Naive thymus-derived CD8-positive, alpha-beta T cell (primary cell): ENCODE results near the gene ZCCHC24. TPM values are rescaled to one million over a fixed set of nuclear protein-coding genes. Genes with fewer than 3 reads are reported as not detected.
"Not testable (repeated sequence)": the region's sequence is repeated elsewhere in the genome, so short reads cannot be mapped to it uniquely, and the experiment has no call there.

Source experiments
- ATAC-seq, 2 donors: fragments of 150-1000 bp; cut with Tn5 transposase in 1 of 2; sonication (Bioruptor Pico), chemical (Tn5 transposase) in 1 of 2; 1 replicate in 1 of 2; 2 replicates in 1 of 2; pipeline ENCODE4 v1.10.0; 2021; ENCODE audit warnings: mild to moderate bottlenecking in 2 of 2, moderate library complexity in 2 of 2
- POLR2A ChIA-PET: fragments of 350-600 bp; sonication (Branson Sonifier 250); formaldehyde crosslinking; loops from one replicate; lab custom pipeline; 2021; ENCODE audit warnings: antibody characterized with exemption; lab: Charles Lee
- DNase-seq, 10 donors: peaks; one replicate each; pipeline versions ENCODE4 v3.0.0 to v3.0.0-alpha.2; 2020 to 2022
- H3K27ac Mint-ChIP-seq, 10 donors: one replicate each; pipeline ENCODE4 v1.8.0; 2020 to 2022; ENCODE audit warnings: mild to moderate bottlenecking in 10 of 10, mixed read lengths in 10 of 10, moderate library complexity in 4 of 10, inconsistent platforms in 1 of 10
- H3K27me3 Mint-ChIP-seq, 5 donors: one replicate each; pipeline ENCODE4 v1.8.0; 2021 to 2022; ENCODE audit warnings: mixed read lengths in 5 of 5
- H3K36me3 Mint-ChIP-seq, 3 donors: one replicate each; pipeline ENCODE4 v1.8.0; 2020 to 2022; ENCODE audit warnings: mixed read lengths in 3 of 3, mild to moderate bottlenecking in 2 of 3, inconsistent platforms in 1 of 3
- H3K4me1 Mint-ChIP-seq, 4 donors: one replicate each; pipeline ENCODE4 v1.8.0; 2021 to 2022; ENCODE audit warnings: mixed read lengths in 4 of 4
- H3K4me3 Mint-ChIP-seq, 10 donors: one replicate each; pipeline ENCODE4 v1.8.0; 2020 to 2022; ENCODE audit warnings: mild to moderate bottlenecking in 10 of 10, mixed read lengths in 10 of 10, moderate library complexity in 6 of 10, inconsistent platforms in 1 of 10
- H3K9me3 Mint-ChIP-seq, 9 donors: one replicate each; pipeline ENCODE4 v1.8.0; 2020 to 2022; ENCODE audit warnings: mixed read lengths in 9 of 9, mild to moderate bottlenecking in 3 of 9, inconsistent platforms in 1 of 9, moderate library complexity in 1 of 9
- polyA plus RNA-seq, 3 donors: library from polyadenylated mRNA; unstranded; fragments of 300-500 nt; fragmentation: Illumina TruSeq; gene quantifications; one replicate each; pipeline ENCODE4 v1.2.3, GENCODE V29; 2021
- total RNA-seq, 8 experiments: library from RNA in 2 of 8; stranded (reverse) in 2 of 8; gene quantifications; one replicate each; pipeline ENCODE4 v1.2.3 and lab custom pipeline; 2021 to 2026

ZCCHC24 gene
- total and polyA plus RNA-seq, 5 experiments from 2014 or later = 0.12 to 1.7 (median 0.65) TPM

DNA sequence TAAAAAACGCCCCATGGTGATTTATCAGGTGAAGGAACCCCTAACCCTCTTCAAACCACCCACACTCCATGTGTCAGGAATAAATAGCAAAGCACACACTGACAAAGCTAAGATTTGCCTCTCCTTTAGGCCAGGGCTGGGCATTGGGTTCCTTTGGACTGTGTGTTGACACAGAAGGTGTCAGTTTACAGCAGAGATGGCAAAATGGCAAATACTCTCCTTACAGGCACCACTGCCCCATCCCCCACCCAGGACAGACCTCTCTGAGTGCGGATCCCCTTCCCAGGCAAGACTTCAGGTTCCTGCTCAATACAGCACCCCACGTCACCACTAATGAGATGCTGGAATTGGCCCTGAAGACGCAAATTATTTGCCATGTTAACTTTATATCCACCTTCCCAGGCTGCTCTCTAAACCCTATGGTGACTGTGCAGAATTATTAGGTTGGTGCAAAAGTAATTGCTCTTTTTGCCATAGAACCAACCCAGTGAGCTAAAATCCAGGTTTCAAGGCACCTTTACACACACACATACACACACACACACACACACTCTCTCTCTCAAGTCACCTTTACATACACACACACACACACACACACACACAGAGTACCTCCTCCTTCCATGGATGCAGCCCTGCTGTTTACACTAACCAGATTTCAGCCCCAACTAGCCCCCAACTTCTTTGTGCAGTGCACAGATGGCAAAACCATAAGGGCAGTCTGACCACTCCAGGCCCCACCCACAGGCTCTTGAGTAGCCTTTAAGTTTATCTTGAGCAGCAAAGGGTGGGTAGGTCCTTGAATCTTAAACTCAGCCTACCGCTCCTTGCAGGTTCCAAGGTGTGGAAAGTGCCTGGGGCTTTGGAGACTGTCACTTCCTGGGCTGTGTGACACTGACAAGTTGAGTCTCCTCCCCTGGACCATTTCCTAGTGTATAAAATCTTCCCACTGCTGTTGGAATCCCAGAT is 4.0 kb upstream of the ZCCHC24 start:
- Mint-ChIP-seq H3K4me1 (peaks cover 12 to 16% (median 13%) of the 10 kb centered on the region in 4 donors), H3K9me3 (no peaks in the 10 kb centered on the region), H3K36me3 (no peaks in the 10 kb centered on the region), H3K4me3 (peak overlapping the region in 1 of 10 donors; percentile 12), H3K27me3 (no peaks in the 10 kb centered on the region), H3K27ac (peak overlapping the region in 2 of 10 donors; percentile 37 to 66)
- no peak for DNase-seq
- POLR2A ChIA-PET = no interaction called here
- ATAC-seq = no peak

GRCh38 chr10:79448732-79449049 is 3.3 kb upstream of the ZCCHC24 start:
- Mint-ChIP-seq H3K9me3 (no peaks in the 10 kb centered on the region), H3K4me1 (peaks cover 19 to 24% (median 21%) of the 10 kb centered on the region in 4 donors), H3K4me3 (no peak overlapping the region), H3K27ac (no peak overlapping the region), H3K36me3 (no peaks in the 10 kb centered on the region), H3K27me3 (no peaks in the 10 kb centered on the region)
- DNase-seq = no peak
- ATAC-seq = no peak
- POLR2A ChIA-PET = no interaction called here

GRCh38 chr10:79447911-79448731 is 2.7 kb upstream of the ZCCHC24 start:
- no peaks in the 10 kb centered on the region for H3K27me3 Mint-ChIP-seq
- DNase-seq (no peak), ATAC-seq (no peak)
- no peaks in the 10 kb centered on the region for H3K36me3 Mint-ChIP-seq
- H3K27ac Mint-ChIP-seq = peak overlapping the region in 1 of 10 donors; percentile 11
- H3K4me1 Mint-ChIP-seq = peaks cover 24 to 29% (median 25%) of the 10 kb centered on the region in 4 donors
- peak overlapping the region in 6 of 10 donors; percentile 1 to 75 (median 23) for H3K4me3 Mint-ChIP-seq
- no peaks in the 10 kb centered on the region for H3K9me3 Mint-ChIP-seq
- POLR2A ChIA-PET = no interaction called here

DNA sequence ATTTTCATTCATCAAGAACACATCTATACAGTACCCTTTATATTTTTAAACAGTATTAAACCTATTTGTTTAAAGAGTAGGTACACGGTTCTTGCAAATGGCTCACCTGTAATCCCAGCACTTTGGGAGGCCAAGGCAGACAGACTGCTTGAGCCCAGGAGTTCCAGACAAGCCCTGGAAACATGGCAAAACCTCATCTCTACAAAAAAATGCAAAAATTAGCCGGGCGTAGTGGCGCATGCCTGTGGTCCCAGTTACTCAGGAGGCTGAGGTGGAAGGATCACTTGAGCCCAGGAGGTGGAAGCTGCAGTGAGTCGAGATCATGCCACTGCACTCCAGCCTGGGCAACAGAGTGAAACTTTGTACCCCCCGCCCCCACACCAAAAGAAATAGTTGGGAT is 1.8 kb upstream of the ZCCHC24 start:
- ATAC-seq, H3K9me3 Mint-ChIP-seq, H3K36me3 Mint-ChIP-seq, POLR2A ChIA-PET, H3K27me3 Mint-ChIP-seq, DNase-seq: not testable (repeated sequence)
- H3K27ac Mint-ChIP-seq = peak overlapping the region in 6 of 10 donors; percentile 6 to 78 (median 40)
- peak overlapping the region; percentile 61 to 93 (median 77) for H3K4me3 Mint-ChIP-seq
- H3K4me1 Mint-ChIP-seq = peaks cover 25 to 31% (median 28%) of the 10 kb centered on the region in 4 donors

DNA sequence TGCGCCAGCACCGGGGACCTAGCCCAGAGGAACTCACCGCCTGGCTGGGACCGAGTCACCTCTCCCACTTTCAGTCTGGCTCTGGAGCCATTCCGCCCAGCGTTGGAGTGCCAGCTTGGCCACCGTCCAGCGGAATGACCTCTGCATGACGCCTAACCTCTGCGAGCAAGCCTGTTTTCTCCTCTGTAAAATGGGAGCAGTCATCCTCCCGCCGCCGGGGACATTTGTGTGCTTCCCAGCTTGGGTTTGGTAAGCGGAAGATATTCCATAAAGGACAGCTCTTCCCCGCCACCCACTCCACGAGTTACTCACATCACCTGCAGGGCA is 1.3 kb upstream of the ZCCHC24 start:
- Mint-ChIP-seq H3K4me1 (peaks cover 25 to 31% (median 28%) of the 10 kb centered on the region in 4 donors), H3K27me3 (no peaks in the 10 kb centered on the region), H3K9me3 (no peaks in the 10 kb centered on the region), H3K36me3 (no peaks in the 10 kb centered on the region), H3K27ac (peak overlapping the region in 6 of 10 donors; percentile 6 to 78 (median 46)), H3K4me3 (peak overlapping the region; percentile 61 to 93 (median 77))
- ATAC-seq = no peak
- no peak for DNase-seq
- POLR2A ChIA-PET = no interaction called here

GRCh38 chr10:79445977-79446757 is 743 bp upstream of the ZCCHC24 start:
- peak overlapping the region; percentile 77 to 94 (median 88) for H3K4me3 Mint-ChIP-seq

GRCh38 chr10:79444199-79445119 is 965 bp downstream of the ZCCHC24 start:
- ATAC-seq (peak; percentile 13), DNase-seq (peak in 9 of 10 donors; percentile 21 to 47 (median 43))
- POLR2A ChIA-PET = interaction anchor here (0.6 to 2.5 kb wide), 4 partner anchors 11 to 1022 kb away, joined by 3 to 7 read pairs (median 4); no protein-coding TSS in a partner anchor
- H3K27ac Mint-ChIP-seq = peak overlapping the region in 9 of 10 donors; percentile 9 to 90 (median 82)
- H3K4me1 Mint-ChIP-seq = peaks cover 25 to 31% (median 28%) of the 10 kb centered on the region in 4 donors
- peaks cover 0 to 2% (median 0%) of the 10 kb centered on the region in 5 donors for H3K27me3 Mint-ChIP-seq
- H3K9me3 Mint-ChIP-seq = no peaks in the 10 kb centered on the region
- no peaks in the 10 kb centered on the region for H3K36me3 Mint-ChIP-seq
- H3K4me3 Mint-ChIP-seq = peak overlapping the region; percentile 77 to 96 (median 89)

More at GRCh38 chr10:79445977-79446757, 743 bp upstream of the ZCCHC24 start:
- H3K9me3 Mint-ChIP-seq = no peaks in the 10 kb centered on the region
- DNase-seq = peak in 9 of 10 donors; percentile 17 to 68 (median 24)
- peaks cover 25 to 31% (median 28%) of the 10 kb centered on the region in 4 donors for H3K4me1 Mint-ChIP-seq
- no peaks in the 10 kb centered on the region for H3K36me3 Mint-ChIP-seq
- H3K27me3 Mint-ChIP-seq = no peaks in the 10 kb centered on the region
- POLR2A ChIA-PET = interaction anchor here (0.6 to 2.5 kb wide), 3 partner anchors 98 to 757 kb away, joined by 3 to 7 read pairs (median 5); no protein-coding TSS in a partner anchor
- ATAC-seq = peak; percentile 4
- peak overlapping the region; percentile 0 to 96 (median 80) for H3K27ac Mint-ChIP-seq

GRCh38 chr10:79443338-79444198 is 1.9 kb downstream of the ZCCHC24 start:
- POLR2A ChIA-PET = interaction anchor here (0.6 to 2.5 kb wide), 4 partner anchors 10 to 95 kb away, joined by 3 to 7 read pairs (median 3); no protein-coding TSS in a partner anchor
- DNase-seq (no peak), ATAC-seq (no peak)
- H3K4me1 Mint-ChIP-seq = peaks cover 25 to 31% (median 28%) of the 10 kb centered on the region in 4 donors
- H3K9me3 Mint-ChIP-seq = no peaks in the 10 kb centered on the region
- peak overlapping the region in 8 of 10 donors; percentile 43 to 90 (median 76) for H3K27ac Mint-ChIP-seq
- no peaks in the 10 kb centered on the region for H3K36me3 Mint-ChIP-seq
- peaks cover 0 to 3% (median 0%) of the 10 kb centered on the region in 5 donors for H3K27me3 Mint-ChIP-seq
- peak overlapping the region; percentile 77 to 96 (median 89) for H3K4me3 Mint-ChIP-seq

DNA sequence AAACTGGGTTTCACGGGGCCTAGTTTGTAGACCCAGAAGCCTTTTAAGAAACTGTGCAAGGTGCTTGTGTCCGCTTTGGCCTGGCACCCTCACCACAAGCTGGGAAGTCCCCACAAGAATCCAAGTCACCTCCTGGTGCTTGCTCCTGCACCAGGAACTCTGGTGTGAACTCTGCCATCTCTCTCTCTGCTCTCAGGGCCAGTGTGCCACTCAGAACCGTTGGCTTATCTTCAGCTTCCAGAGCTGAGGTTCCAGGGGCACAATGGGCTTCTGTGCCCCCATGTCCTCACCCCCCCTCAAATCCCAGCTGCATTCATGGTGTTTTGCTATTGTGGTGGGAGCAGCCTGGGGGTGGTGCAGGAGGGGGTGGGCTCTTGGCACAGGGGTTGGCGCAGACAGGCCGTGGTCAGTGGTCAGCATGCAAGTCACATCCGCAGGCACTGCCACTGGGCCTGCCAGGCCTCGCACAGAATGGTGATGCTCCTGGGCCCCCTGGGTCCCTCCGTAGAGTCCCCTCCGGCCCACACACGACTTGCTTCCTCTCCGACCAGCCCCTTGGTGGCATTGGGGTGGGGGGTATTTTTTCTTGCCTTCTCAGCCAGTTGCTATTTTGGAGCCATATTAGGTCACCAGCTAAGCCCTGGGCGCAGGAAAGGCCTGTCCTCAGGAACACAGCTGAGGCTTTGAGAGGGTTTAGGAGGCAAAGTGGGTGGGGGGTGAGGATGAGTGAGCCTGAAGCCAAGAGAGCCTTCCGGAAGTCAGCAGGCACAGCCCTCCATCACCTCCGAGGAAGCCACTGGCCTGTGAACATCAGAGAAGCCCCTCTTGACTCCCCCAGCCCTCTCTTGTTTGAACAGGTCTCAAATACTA is 3.0 kb downstream of the ZCCHC24 start:
- no peak overlapping the region for H3K27ac Mint-ChIP-seq
- no peaks in the 10 kb centered on the region for H3K36me3 Mint-ChIP-seq
- H3K4me3 Mint-ChIP-seq = no peak overlapping the region
- H3K27me3 Mint-ChIP-seq = peaks cover 0 to 7% (median 4%) of the 10 kb centered on the region in 5 donors
- H3K4me1 Mint-ChIP-seq = peaks cover 21 to 31% (median 27%) of the 10 kb centered on the region in 4 donors
- no peaks in the 10 kb centered on the region for H3K9me3 Mint-ChIP-seq
- DNase-seq = no peak
- ATAC-seq = no peak
- POLR2A ChIA-PET = no interaction called here

DNA sequence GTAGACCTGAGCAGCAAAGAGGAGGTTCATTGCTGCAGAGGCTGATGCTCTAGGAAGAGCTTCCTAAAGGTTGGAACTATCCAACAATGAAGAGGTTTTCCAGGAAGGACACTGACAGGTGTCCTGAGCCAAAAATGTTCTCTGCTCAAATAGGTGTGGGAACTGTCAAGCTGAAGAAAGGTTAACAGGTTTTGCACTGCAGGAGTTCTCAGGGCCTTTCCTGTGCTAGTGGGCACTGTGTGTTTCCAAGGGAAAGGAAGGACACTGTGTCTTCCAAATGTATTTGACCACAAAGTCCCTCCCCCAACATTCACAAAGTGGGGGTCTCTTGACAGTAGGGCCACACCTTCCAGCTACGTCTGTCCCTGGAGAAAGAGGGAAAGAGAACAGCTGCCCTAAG is 4.0 kb downstream of the ZCCHC24 start:
- H3K27ac Mint-ChIP-seq = no peak overlapping the region
- POLR2A ChIA-PET = no interaction called here
- peaks cover 16 to 24% (median 22%) of the 10 kb centered on the region in 4 donors for H3K4me1 Mint-ChIP-seq
- no peak for DNase-seq
- H3K9me3 Mint-ChIP-seq = no peaks in the 10 kb centered on the region
- peak overlapping the region in 1 of 10 donors; percentile 48 for H3K4me3 Mint-ChIP-seq
- H3K36me3 Mint-ChIP-seq = no peaks in the 10 kb centered on the region
- no peak for ATAC-seq
- peaks cover 0 to 10% (median 4%) of the 10 kb centered on the region in 5 donors for H3K27me3 Mint-ChIP-seq
